Lower leg skin (tissue), 3 donors: ENCODE measurements around the gene NNT.
"Not testable (repeated sequence)": the region's sequence is repeated elsewhere in the genome, so short reads cannot be mapped to it uniquely, and the experiment has no call there.

Experiments
- CTCF ChIP-seq, 3 donors: fragments of 450-650 bp; IDR thresholded peaks; one replicate each; pipeline ENCODE4 v1.5.1; 2016; ENCODE audit warnings: antibody characterized with exemption in 3 of 3, mild to moderate bottlenecking in 3 of 3, moderate library complexity in 2 of 3
- POLR2A ChIP-seq, 2 donors: fragments of 450-650 bp; IDR thresholded peaks; one replicate each; pipeline ENCODE4 v1.6.1; 2016 to 2017; ENCODE audit warnings: antibody characterized with exemption in 2 of 2, mild to moderate bottlenecking in 1 of 2, moderate library complexity in 1 of 2

GRCh38 chr5:43719783-43720182, 116.8 kb downstream of the NNT start:
- TF ChIP-seq POLR2A, CTCF (IDR thresholded peaks at IDR 0.05): not testable (repeated sequence)
